CD1c-positive myeloid dendritic cell (primary cell): Measurements from ENCODE around the gene EDIL3.
"Not testable (repeated sequence)": the region's sequence is repeated elsewhere in the genome, so short reads cannot be mapped to it uniquely, and the experiment has no call there.

Experiments
- DNase-seq: peaks from one replicate; pipeline ENCODE4 v3.0.0-alpha.2; 2016; ENCODE audit errors: extremely low spot score

The EDIL3 gene

GRCh38 chr5:84298628-84299027 lies 86.1 kb downstream of the EDIL3 start:
- no peak for DNase-seq

- not testable (repeated sequence) for DNase-seq
Observed at GRCh38 chr5:84297641-84298040, 87.0 kb downstream of the EDIL3 start.

- DNase-seq: no peak
Observed at GRCh38 chr5:84292788-84293653, 91.7 kb downstream of the EDIL3 start.

- no peak for DNase-seq
Observed at GRCh38 chr5:84292000-84292642, 92.6 kb downstream of the EDIL3 start.

GRCh38 chr5:84290673-84291072 lies 94.0 kb downstream of the EDIL3 start:
- DNase-seq: no peak

- no peak for DNase-seq
Observed at GRCh38 chr5:84290161-84290560, 94.5 kb downstream of the EDIL3 start.

GRCh38 chr5:84287951-84288350 lies 96.7 kb downstream of the EDIL3 start:
- peak; percentile 12 for DNase-seq

GRCh38 chr5:84286662-84287061 lies 98.0 kb downstream of the EDIL3 start:
- no peak for DNase-seq

- no peak for DNase-seq
Observed at GRCh38 chr5:84285641-84286637, 98.7 kb downstream of the EDIL3 start.

- DNase-seq: no peak
Observed at GRCh38 chr5:84281383-84281782, 103.3 kb downstream of the EDIL3 start.

- DNase-seq: no peak
Observed at GRCh38 chr5:84279234-84279633, 105.4 kb downstream of the EDIL3 start.

GRCh38 chr5:84275609-84276008 lies 109.1 kb downstream of the EDIL3 start:
- DNase-seq: no peak

- peak; percentile 46 for DNase-seq
Observed at GRCh38 chr5:84274585-84275468, 109.9 kb downstream of the EDIL3 start.

- no peak for DNase-seq
Observed at GRCh38 chr5:84273517-84273883, 111.2 kb downstream of the EDIL3 start.

GRCh38 chr5:84272771-84273516 lies 111.7 kb downstream of the EDIL3 start:
- DNase-seq: no peak

GRCh38 chr5:84265739-84266550 lies 118.7 kb downstream of the EDIL3 start:
- DNase-seq: no peak

GRCh38 chr5:84265130-84265529 lies 119.5 kb downstream of the EDIL3 start:
- no peak for DNase-seq

GRCh38 chr5:84260939-84261338 lies 123.7 kb downstream of the EDIL3 start:
- DNase-seq: no peak

- no peak for DNase-seq
Observed at GRCh38 chr5:84260140-84260539, 124.5 kb downstream of the EDIL3 start.
